ENCODE results near the gene NR4A2. TPM values are rescaled to one million over a fixed set of nuclear protein-coding genes. Genes with fewer than 3 reads are reported as not detected.

Gene NR4A2
- total RNA-seq, 1 donor from 2014 or later, result 1.7 TPM

GRCh38 chr2:156333274-156333950, 891 bp upstream of the NR4A2 start:
- H3K4me1 Mint-ChIP-seq, result peaks cover 27% of the 10 kb centered on the region
- no peak for TF ChIP-seq CTCF (IDR thresholded peaks at IDR 0.05; ENCODE audit: unreplicated experiment)
- H3K27ac Mint-ChIP-seq, result peak overlapping the region; percentile 91
- no peaks in the 10 kb centered on the region for H3K9me3 Mint-ChIP-seq
- DNase-seq (ENCODE audit: low spot score in 2 of 2, unreplicated experiment in 2 of 2), result no peak
- peaks cover 49% of the 10 kb centered on the region for H3K27me3 Mint-ChIP-seq (ENCODE audit: low read depth)
- H3K36me3 Mint-ChIP-seq, result no peaks in the 10 kb centered on the region
- peak overlapping the region; percentile 86 for H3K4me3 Mint-ChIP-seq

GRCh38 chr2:156332284-156332533, 312 bp downstream of the NR4A2 start:
- H3K9me3 Mint-ChIP-seq, result no peaks in the 10 kb centered on the region
- peak overlapping the region; percentile 86 for H3K4me3 Mint-ChIP-seq
- no peak for DNase-seq (ENCODE audit: low spot score in 2 of 2, unreplicated experiment in 2 of 2)
- H3K27me3 Mint-ChIP-seq (ENCODE audit: low read depth), result peaks cover 61% of the 10 kb centered on the region
- peak overlapping the region; percentile 91 for H3K27ac Mint-ChIP-seq
- no peak for TF ChIP-seq CTCF (IDR thresholded peaks at IDR 0.05; ENCODE audit: unreplicated experiment)
- H3K4me1 Mint-ChIP-seq, result peaks cover 27% of the 10 kb centered on the region
- no peaks in the 10 kb centered on the region for H3K36me3 Mint-ChIP-seq

- DNase-seq (ENCODE audit: low spot score in 2 of 2, unreplicated experiment in 2 of 2), result no peak
- Mint-ChIP-seq H3K27me3 (ENCODE audit: low read depth) (peaks cover 66% of the 10 kb centered on the region), H3K9me3 (no peaks in the 10 kb centered on the region), H3K36me3 (no peaks in the 10 kb centered on the region), H3K4me3 (peak overlapping the region; percentile 86), H3K27ac (peak overlapping the region; percentile 91), H3K4me1 (peaks cover 27% of the 10 kb centered on the region)
- no peak for TF ChIP-seq CTCF (IDR thresholded peaks at IDR 0.05; ENCODE audit: unreplicated experiment)
Measured at GRCh38 chr2:156331572-156332283, 793 bp downstream of the NR4A2 start.

GRCh38 chr2:156329927-156330726, 2.4 kb downstream of the NR4A2 start:
- Mint-ChIP-seq H3K36me3 (no peaks in the 10 kb centered on the region), H3K27ac (no peak overlapping the region), H3K27me3 (ENCODE audit: low read depth) (peaks cover 82% of the 10 kb centered on the region), H3K9me3 (no peaks in the 10 kb centered on the region), H3K4me1 (peaks cover 24% of the 10 kb centered on the region), H3K4me3 (no peak overlapping the region)
- TF ChIP-seq CTCF (IDR thresholded peaks at IDR 0.05; ENCODE audit: unreplicated experiment), result no peak
- DNase-seq (ENCODE audit: low spot score in 2 of 2, unreplicated experiment in 2 of 2), result no peak

GRCh38 chr2:156329031-156329926, 3.2 kb downstream of the NR4A2 start:
- peaks cover 87% of the 10 kb centered on the region for H3K27me3 Mint-ChIP-seq (ENCODE audit: low read depth)
- H3K27ac Mint-ChIP-seq, result no peak overlapping the region
- H3K36me3 Mint-ChIP-seq, result no peaks in the 10 kb centered on the region
- no peaks in the 10 kb centered on the region for H3K9me3 Mint-ChIP-seq
- H3K4me1 Mint-ChIP-seq, result peaks cover 22% of the 10 kb centered on the region
- DNase-seq (ENCODE audit: low spot score in 2 of 2, unreplicated experiment in 2 of 2), result no peak
- TF ChIP-seq CTCF (IDR thresholded peaks at IDR 0.05; ENCODE audit: unreplicated experiment), result no peak
- no peak overlapping the region for H3K4me3 Mint-ChIP-seq
